Measurements from ENCODE around the gene SMLR1.
"Not testable (repeated sequence)": the region's sequence is repeated elsewhere in the genome, so short reads cannot be mapped to it uniquely, and the experiment has no call there.

SMLR1 gene

GRCh38 chr6:130827247-130828149 lies at the start of gene SMLR1:
SMLR1 (plus strand) TSS chr6:130827406; CDS start chr6:130827414, 8 bp downstream.
- no peak for DNase-seq

DNA sequence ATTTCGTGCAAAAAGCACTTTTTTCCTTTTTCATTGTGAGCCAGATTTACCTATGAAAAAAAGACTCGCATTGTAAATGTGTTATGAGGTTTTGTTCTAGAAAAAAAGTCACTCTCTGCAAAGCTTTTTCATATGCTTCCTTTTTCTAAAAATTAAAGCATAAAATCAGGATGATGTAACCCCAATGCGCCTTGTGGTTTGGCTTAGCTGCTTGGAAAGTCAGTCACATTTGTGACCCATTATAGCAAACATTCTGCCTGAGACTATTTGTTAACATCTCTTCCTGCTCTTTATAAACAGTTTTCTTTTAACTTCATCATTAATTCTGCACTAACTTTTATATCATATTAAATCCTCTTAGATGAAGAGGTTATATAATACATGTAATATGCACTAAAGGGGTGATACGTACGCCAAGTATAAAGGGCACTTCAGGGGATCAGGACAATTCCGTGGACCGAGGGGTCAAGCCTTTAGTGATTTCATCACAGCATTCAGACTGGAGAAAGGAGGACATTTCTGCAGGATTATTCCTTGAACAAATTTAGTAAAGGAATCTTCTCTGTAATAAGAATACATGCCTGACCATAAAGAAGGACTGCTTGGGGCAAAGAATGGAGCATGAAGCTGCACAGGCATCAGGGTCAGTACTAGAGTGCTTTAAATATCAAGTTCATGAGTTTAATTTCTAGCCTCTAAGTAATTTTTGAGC lies 48.1 kb upstream of the SMLR1 start:
- DNase-seq, result no peak

GRCh38 chr6:130779658-130780033 lies 47.6 kb upstream of the SMLR1 start:
- DNase-seq, result no peak

DNA sequence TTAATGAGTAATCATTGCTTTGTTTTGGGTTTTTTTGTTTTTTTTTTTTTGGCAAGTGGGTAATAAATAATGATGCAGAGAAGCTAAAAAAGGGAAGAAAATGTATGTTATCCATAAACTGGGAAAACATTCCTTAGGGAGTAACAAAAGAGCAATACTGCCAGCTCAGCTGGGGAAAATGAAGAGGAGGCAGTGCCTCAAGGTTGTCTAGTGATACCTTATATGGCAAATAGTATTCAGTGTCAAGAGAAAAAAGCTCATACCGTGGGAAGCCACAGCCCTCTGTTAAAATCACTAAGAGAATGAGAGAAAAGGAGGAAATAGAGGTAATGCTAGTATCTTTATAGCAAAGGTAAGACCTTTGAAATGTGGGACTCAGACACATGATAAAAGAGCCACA lies 47.1 kb upstream of the SMLR1 start:
- no peak for DNase-seq

GRCh38 chr6:130781557-130781956 lies 45.6 kb upstream of the SMLR1 start:
- DNase-seq, result no peak

- no peak for DNase-seq
Measured at GRCh38 chr6:130783416-130784107, 43.6 kb upstream of the SMLR1 start.

DNA sequence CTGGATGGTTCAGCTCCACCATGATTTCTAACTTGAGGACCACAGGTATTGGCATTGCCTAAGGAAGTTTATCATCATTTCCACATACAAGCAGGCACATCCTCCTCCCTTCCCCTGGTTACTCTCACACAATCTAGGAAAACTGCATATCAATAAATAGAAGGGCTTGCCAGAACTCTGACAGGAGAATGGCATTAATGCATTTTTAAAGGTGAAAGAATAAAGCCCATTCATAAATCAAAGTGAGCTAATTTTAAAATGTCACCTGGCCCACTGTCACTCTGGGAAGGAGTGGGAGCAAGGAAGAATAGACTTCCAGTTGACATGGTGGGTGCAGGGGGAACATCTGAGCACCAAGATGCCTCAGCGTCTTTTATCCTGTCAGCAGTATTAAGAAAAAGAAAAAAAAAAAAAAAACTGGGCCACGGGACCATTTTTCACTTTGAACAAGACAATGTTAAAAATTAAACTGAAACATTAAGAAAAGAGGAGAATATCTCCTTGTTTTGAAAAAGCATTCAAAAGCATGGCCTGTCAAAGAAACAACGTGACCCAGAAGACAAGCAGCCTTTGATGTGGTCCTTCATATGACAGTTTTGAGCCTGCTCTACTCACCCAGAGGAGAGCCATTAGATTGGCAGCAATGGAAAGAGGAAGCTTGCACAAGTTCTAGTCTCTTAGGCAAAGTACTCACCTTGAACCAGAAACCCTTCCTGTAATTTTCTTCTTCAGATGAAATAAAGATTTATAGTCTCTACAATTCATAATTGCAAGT lies 39.3 kb upstream of the SMLR1 start:
- DNase-seq, result no peak

GRCh38 chr6:130788954-130789353 lies 38.3 kb upstream of the SMLR1 start:
- DNase-seq, result no peak

DNA sequence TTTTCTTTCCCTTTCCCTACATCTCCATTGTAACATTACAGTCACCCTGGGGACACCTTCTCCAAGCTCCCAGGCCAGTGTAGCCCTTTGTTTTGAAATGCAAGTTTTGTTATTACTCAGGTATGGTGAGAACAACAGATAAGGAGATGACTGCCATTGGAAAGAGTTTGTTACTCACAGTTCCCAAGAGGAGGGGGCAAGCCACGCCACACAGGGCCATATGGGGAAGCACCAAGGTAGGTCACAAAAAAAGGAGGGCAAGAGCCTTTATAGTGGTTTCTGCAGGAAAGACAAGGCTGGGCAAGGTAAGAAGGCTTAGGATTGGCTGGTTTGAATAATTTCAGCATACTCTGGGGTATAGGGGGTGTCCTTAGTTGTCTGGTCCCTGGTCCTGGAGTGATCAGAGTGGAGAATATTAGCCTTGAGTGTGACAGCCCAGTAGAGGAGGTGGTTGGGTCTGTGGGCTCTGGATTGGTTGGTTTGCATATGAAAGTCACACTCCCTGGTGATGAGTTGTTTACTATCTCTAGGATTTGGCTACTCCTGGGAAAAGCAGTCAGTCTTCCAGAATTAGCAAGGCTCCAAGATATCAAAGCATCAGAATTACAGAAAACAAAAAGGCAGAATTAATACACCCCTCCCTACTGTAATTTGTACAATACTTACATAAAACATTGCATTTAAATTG lies 33.1 kb upstream of the SMLR1 start:
- no peak for DNase-seq

GRCh38 chr6:130794738-130795137 lies 32.5 kb upstream of the SMLR1 start:
- DNase-seq, result no peak

DNA sequence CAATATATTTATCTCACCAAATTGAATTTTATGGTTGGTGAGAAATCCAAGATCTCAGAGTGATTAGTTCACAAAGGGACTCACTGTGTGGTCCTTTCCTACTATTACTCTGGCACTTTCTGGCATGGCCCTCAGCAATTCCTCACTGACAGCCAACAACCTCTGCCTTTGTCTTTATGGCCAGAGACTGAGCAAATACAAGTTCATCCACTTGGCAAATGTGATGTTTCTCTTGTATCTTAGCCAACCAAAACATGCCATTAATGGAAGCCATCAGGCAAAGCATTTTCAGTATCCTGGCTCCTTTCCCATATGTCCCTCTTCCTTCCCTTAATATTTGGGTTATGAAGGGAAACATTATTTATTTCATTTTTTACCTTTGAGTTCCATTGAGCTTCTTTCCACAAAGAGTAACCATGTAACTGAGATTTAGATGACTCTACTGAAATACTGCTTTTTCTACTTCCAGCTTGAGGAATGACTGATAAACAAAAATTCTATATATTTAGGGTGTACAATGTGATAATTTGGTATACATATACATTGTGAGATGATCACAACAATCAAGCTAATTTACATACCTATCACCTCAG lies 30.8 kb upstream of the SMLR1 start:
- no peak for DNase-seq

- DNase-seq, result no peak
Measured at GRCh38 chr6:130797061-130797460, 30.1 kb upstream of the SMLR1 start.

- not testable (repeated sequence) for DNase-seq
Measured at GRCh38 chr6:130801368-130801767, 25.8 kb upstream of the SMLR1 start.

DNA sequence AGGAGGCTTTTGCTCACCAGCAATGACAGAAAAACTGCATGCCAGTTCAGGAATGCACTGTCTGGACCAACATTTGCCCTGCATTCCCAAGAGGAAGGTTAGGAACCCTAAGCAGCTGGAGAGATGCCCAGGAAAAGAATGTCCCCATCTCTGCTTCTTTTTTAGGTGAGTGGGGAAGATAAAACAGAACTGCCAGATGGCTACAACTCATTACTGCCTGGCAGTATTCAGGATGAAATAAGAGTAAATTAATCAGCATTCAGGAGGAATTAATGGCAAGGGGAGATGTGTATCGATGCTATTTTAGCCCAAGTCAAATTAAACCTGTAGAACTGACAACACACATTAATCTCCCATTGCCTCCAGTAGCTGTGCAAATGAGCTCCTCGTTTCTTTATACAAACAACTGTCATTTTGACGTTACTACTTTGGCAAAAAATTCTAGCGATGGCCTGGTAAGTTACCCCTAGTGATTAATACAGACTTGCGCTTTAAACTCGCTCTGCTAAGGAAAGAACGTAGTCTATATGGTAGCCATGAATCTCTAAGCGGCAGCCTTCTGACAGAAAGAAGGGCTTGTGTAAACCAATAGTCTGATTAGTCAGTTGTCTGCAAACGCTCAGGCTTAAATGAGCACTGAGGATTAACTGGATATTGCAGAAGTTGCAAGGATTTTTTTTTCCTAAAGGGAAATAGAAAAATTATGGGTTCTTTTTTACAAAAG lies 16.7 kb upstream of the SMLR1 start:
- DNase-seq, result peak; percentile 12

DNA sequence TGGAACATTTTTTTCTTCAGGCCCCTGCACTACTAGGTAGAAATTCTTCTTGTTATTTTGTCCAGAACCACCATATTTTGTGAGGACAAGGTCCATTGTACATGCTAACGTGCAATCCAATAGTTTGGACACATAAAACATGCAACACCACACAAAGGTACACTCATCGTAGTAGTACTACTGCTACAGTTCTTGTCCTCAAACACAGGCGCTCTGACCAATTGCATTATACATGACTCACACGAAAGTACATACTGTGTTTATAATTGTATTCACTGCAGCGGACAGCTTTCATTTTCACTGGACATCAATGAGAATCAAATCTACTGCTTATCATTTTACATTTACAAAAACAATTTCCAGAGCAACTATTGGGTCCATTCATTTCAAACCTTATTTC lies 15.3 kb upstream of the SMLR1 start:
- no peak for DNase-seq

DNA sequence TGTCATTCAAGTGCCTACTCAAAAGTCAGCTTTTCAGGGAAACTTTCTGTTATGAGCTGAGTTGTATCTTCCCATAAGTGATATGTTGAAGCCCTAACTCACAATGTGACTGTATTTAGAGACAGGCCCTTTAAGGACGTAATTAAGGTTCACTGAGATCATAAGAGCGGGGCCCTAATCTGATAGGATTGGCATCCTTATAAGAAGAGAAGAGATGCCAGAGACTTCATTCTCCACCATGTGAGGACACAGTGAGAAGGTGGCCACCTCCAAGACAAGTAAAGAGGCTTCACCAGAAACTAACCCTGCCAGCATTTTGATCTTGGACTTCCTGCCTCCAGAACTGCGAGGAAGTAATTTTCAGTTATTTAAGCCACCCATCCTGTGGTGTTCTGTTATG lies 12.7 kb upstream of the SMLR1 start:
- no peak for DNase-seq

- no peak for DNase-seq
Measured at GRCh38 chr6:130815200-130816071, 11.8 kb upstream of the SMLR1 start.

- no peak for DNase-seq
Measured at GRCh38 chr6:130822736-130823135, 4.5 kb upstream of the SMLR1 start.

DNA sequence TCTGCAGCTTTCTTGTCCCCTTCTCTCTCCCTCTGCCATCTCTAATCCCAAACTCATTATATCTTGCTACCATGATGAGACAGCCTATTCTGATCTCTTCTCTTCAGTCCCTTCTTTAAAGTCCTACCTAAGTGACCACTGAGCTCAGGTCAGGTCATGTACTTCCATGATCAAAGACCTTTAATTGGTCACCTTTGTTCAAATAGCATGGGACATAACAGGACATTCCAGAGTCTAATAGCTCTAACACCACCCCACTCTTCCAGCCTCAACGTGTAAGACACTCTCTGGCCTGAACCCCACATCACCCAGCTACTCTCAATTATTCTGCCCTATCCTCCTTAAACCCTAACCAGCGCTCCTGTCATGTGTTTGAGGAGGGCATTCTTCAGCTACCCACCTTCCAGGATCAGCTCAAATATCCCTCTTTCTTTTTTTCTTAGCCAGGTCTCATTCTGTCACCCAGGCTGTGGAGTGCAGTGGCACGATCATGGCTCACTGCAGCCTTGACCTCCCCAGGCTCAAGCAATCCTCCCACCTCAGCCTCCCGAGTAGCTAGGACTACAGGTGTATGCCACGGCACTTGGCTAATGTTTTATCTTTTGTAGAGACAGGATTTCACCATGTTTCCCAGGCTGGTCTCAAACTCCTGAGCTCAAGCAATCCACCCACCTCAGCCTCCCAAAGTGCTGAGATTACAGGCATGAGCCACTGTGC lies 2.1 kb upstream of the SMLR1 start:
- DNase-seq, result no peak

Measured in retina (tissue), 1 donor.